Endothelial cell of umbilical vein (primary cell): Measurements from ENCODE around the gene ATG5. TPM values are rescaled to one million over a fixed set of nuclear protein-coding genes. Genes with fewer than 3 reads are reported as not detected.

Source experiments
- Bru-seq: library from RNA; stranded (reverse); fragments of 400-500 nt; gene quantifications from one replicate; lab custom pipeline; 2021; lab: Mats Ljungman, UMichigan
- BruChase-seq, 2 experiments: library from RNA; stranded (reverse); fragments of 400-500 nt; gene quantifications; one replicate each; lab custom pipeline; 2021; lab: Mats Ljungman, UMichigan
- BruUV-seq: library from RNA; stranded (reverse); fragments of 400-500 nt; replicated peaks from 2 replicates; lab custom pipeline; 2021; lab: Mats Ljungman, UMichigan
- CTCF ChIA-PET: fragments of 300-600, 350-600 bp; sonication (Branson Sonifier 250); formaldehyde crosslinking; loops from one replicate; lab custom pipeline; 2021; ENCODE audit warnings: antibody characterized with exemption, inconsistent platforms; lab: Charles Lee
- POLR2A ChIA-PET: fragments of 300-600, 350-600 bp; sonication (Branson Sonifier 250); formaldehyde crosslinking; loops from one replicate; lab custom pipeline; 2021; ENCODE audit warnings: antibody characterized with exemption, inconsistent platforms; lab: Charles Lee
- DNase-seq: peaks from one replicate; pipeline ENCODE4 v3.0.0-alpha.2; 2011; ENCODE audit warnings: low read depth, low spot score
- FAIRE-seq: peaks from 2 replicates; lab custom pipeline; 2011; peaks lifted over from hg19 to GRCh38; lab: Jason Lieb, UNC
- H2AFZ ChIP-seq: 2 replicates; pipeline ENCODE4 v1.6.0; 2012; ENCODE audit warnings: low read depth, low read length, control low read depth, inconsistent platforms
- H3K27ac ChIP-seq: 2 replicates; pipeline ENCODE4 v1.5.1; 2011; ENCODE audit warnings: low read depth, mild to moderate bottlenecking, control low read depth, low read length, moderate library complexity; ENCODE audit not compliant: insufficient read depth
- H3K27me3 ChIP-seq, 2 experiments: 2 replicates each; pipeline versions ENCODE4 v1.6.0 to v1.6.1; 2011; ENCODE audit warnings: low read length in 2 of 2, mixed read lengths in 1 of 2; ENCODE audit not compliant: control insufficient read depth in 2 of 2, insufficient read depth in 2 of 2
- H3K36me3 ChIP-seq, 2 experiments: 2 replicates in 1 of 2; 3 replicates in 1 of 2; pipeline ENCODE4 v1.5.1; 2011; ENCODE audit warnings: low read length in 2 of 2, mild to moderate bottlenecking in 1 of 2, moderate library complexity in 1 of 2; ENCODE audit not compliant: control insufficient read depth in 2 of 2, insufficient read depth in 2 of 2; ENCODE audit errors: extremely low read depth in 1 of 2
- H3K4me1 ChIP-seq: 3 replicates; pipeline ENCODE4 v1.5.1; 2011; ENCODE audit warnings: mild to moderate bottlenecking, low read length; ENCODE audit not compliant: control insufficient read depth, insufficient read depth; ENCODE audit errors: extremely low read depth
- H3K4me2 ChIP-seq: 2 replicates; pipeline ENCODE4 v1.6.1; 2011; ENCODE audit warnings: low read length, control low read depth, mixed read lengths; ENCODE audit not compliant: insufficient read depth
- H3K4me3 ChIP-seq, 3 experiments: fragments of 200-600 bp in 1 of 3; sonication (generic), shearing (Covaris generic) in 1 of 3; replicated peaks in 1 of 3; 2 replicates each; pipeline ENCODE4 v1.5.1; 2011 to 2016; ENCODE audit warnings: control low read depth in 3 of 3, low read length in 3 of 3, mild to moderate bottlenecking in 2 of 3, inconsistent platforms in 1 of 3, low read depth in 1 of 3, moderate library complexity in 1 of 3; ENCODE audit not compliant: insufficient read depth in 1 of 3
- H3K79me2 ChIP-seq: 2 replicates; pipeline ENCODE4 v1.6.0; 2012; ENCODE audit warnings: low read length, inconsistent platforms; ENCODE audit not compliant: control insufficient read depth, insufficient read depth
- H3K9ac ChIP-seq: replicated peaks from 2 replicates; pipeline ENCODE3; 2011; ENCODE audit warnings: low read length, control low read depth; ENCODE audit not compliant: insufficient read depth; ENCODE audit errors: extremely low read depth
- H3K9me1 ChIP-seq: replicated peaks from 3 replicates; pipeline ENCODE4 v1.6.0; 2011; ENCODE audit warnings: mild to moderate bottlenecking, low read length; ENCODE audit not compliant: control insufficient read depth, insufficient read depth; ENCODE audit errors: extremely low read depth
- H3K9me3 ChIP-seq: replicated peaks from 2 replicates; pipeline ENCODE4 v1.5.1; 2012; ENCODE audit warnings: low read length, inconsistent platforms; ENCODE audit not compliant: control insufficient read depth, insufficient read depth
- H4K20me1 ChIP-seq: replicated peaks from 2 replicates; pipeline ENCODE3; 2011; ENCODE audit warnings: mild to moderate bottlenecking, low read length; ENCODE audit not compliant: control insufficient read depth, insufficient read depth; ENCODE audit errors: extremely low read depth
- CTCF ChIP-seq, 2 donors: IDR thresholded peaks; 1 replicate in 1 of 2; 2 replicates in 1 of 2; pipeline ENCODE4 v1.5.1; 2011; ENCODE audit warnings: low read length in 2 of 2, mild to moderate bottlenecking in 2 of 2, moderate library complexity in 2 of 2, control low read depth in 1 of 2, inconsistent platforms in 1 of 2, low read depth in 1 of 2; ENCODE audit not compliant: insufficient read depth in 1 of 2; ENCODE audit errors: extremely low read depth in 1 of 2
- EZH2 ChIP-seq: IDR thresholded peaks from 2 replicates; pipeline ENCODE4 v1.6.1; 2012; ENCODE audit warnings: borderline replicate concordance, low read depth, mild to moderate bottlenecking, moderate library complexity, low read length, inconsistent platforms; ENCODE audit not compliant: severe bottlenecking
- FOS ChIP-seq: IDR thresholded peaks from 2 replicates; pipeline ENCODE4 v1.6.1; 2011; ENCODE audit warnings: mild to moderate bottlenecking, low read length, moderate library complexity, borderline replicate concordance; ENCODE audit not compliant: insufficient read depth
- GATA2 ChIP-seq: IDR thresholded peaks from 2 replicates; pipeline ENCODE4 v1.7.0; 2011; ENCODE audit warnings: low read depth, mild to moderate bottlenecking, moderate library complexity, mixed read lengths, low read length; ENCODE audit not compliant: insufficient read length, insufficient read depth
- JUN ChIP-seq: IDR thresholded peaks from 2 replicates; pipeline ENCODE4 v1.6.1; 2011; ENCODE audit warnings: borderline replicate concordance, low read depth; ENCODE audit not compliant: insufficient read length, insufficient read depth
- MYC ChIP-seq: IDR thresholded peaks from one replicate; pipeline ENCODE4 v1.6.1; 2011; ENCODE audit warnings: mild to moderate bottlenecking, low read depth, low read length
- POLR2A ChIP-seq: IDR thresholded peaks from 2 replicates; pipeline ENCODE4 v1.6.1; 2012; ENCODE audit warnings: low read depth, mild to moderate bottlenecking, control low read depth, low read length
- POLR2AphosphoS5 ChIP-seq: IDR thresholded peaks from 2 replicates; pipeline ENCODE4 v1.6.1; 2012; ENCODE audit warnings: low read depth, mild to moderate bottlenecking, control low read depth, low read length, moderate library complexity; ENCODE audit not compliant: insufficient read depth
- dilution Hi-C: fragments of 300-500 bp; cut with MboI; formaldehyde crosslinking; loops from one replicate; pipeline ENCODE4 v1.15.0; 2019; ENCODE audit warnings: low sequenced_read_pairs; ENCODE audit not compliant: extremely low pct_ligation_motif_present
- intact Hi-C: fragments of 100-400 bp; cut with micrococcal nuclease; formaldehyde crosslinking; loops from one replicate; pipeline ENCODE4 v1.10.0; 2022
- long read RNA-seq: library from polyadenylated mRNA; stranded (forward); transcript quantifications from one replicate; pipeline ENCODE4 v2.0.0, GENCODE V29; 2021
- polyA minus RNA-seq, 3 experiments: library from RNA; depleted of rRNA, polyadenylated mRNA; stranded (reverse); fragments of >200 nt; gene quantifications; 1 replicate in 1 of 3; 2 replicates in 2 of 3; pipeline ENCODE4 v1.2.3, GENCODE V29; 2011
- polyA plus RNA-seq, 4 experiments: library from polyadenylated mRNA; depleted of rRNA in 3 of 4; stranded (reverse) in 3 of 4; unstranded in 1 of 4; fragments of >200 nt; gene quantifications; 2 replicates each; pipeline versions ENCODE4 v1.2.1 to v1.2.3, GENCODE V29; 2011 to 2012; ENCODE audit warnings: missing spikeins in 1 of 4
- total RNA-seq: library from RNA; stranded (reverse); gene quantifications from 2 replicates; pipeline ENCODE4 v1.2.3, GENCODE V29; 2021
- TF ChIP-seq, protein P1 (sequence below): IDR thresholded peaks from 2 replicates; pipeline ENCODE4 v1.6.1; 2011; ENCODE audit not compliant: insufficient read depth, insufficient read length

Gene ATG5
- 32.8 and 35.9 TPM in 2 replicates for total RNA-seq
- 10.0 and 14.1 TPM in 2 replicates for polyA plus RNA-seq
- 18.2 and 20.5 TPM in 2 replicates for polyA plus RNA-seq (2011; cell fraction: cytosol; rRNA removed)
- 19.4 and 23.9 TPM in 2 replicates for polyA plus RNA-seq (2011; cell fraction: nucleus; rRNA removed)
- 26.7 and 32.4 TPM in 2 replicates for polyA plus RNA-seq (2012)
- polyA minus RNA-seq: 11.2 and 19.2 TPM in 2 replicates
- polyA minus RNA-seq (2011; cell fraction: cytosol; rRNA and poly(A)+ RNA removed): 9.8 TPM
- 38.9 and 49.1 TPM in 2 replicates for polyA minus RNA-seq (2011; cell fraction: nucleus; rRNA and poly(A)+ RNA removed)
- Bru-seq, nascent RNA: percentile 79 among the genes with signal in this experiment
- BruChase-seq, experiment 1, labeled RNA remaining after a 6-hour chase: percentile 53 among the genes with signal in this experiment
- percentile 56 among the genes with signal in this experiment for BruChase-seq, experiment 2, labeled RNA remaining after a 2-hour chase
- long read RNA-seq, transcript ATG5-208 (7 exons, 3,035 nt): minor isoform, 27 of 107 reads
- long read RNA-seq, transcript ATG5-204 (8 exons, 3,216 nt): major isoform, 60 of 107 reads
- long read RNA-seq, partial matches to known transcripts: 1 of 107 reads
- long read RNA-seq, other reads (novel, unspliced or antisense): 17 of 107 reads

GRCh38 chr6:106325336-106326178 is at the start of gene ATG5:
Gene ATG5 (minus strand): TSS chr6:106325760. CDS start chr6:106316208, 9,552 bp downstream.
- peak; percentile 81 for TF ChIP-seq JUN
- TF ChIP-seq, protein P1, sequence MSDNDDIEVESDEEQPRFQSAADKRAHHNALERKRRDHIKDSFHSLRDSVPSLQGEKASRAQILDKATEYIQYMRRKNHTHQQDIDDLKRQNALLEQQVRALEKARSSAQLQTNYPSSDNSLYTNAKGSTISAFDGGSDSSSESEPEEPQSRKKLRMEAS: peak; percentile 98
- TF ChIP-seq POLR2A: peak; percentile 79
- no peak for TF ChIP-seq EZH2
- TF ChIP-seq MYC: peak; percentile 66
- TF ChIP-seq CTCF (IDR thresholded peaks at IDR 0.05; ENCODE audit: extremely low read depth in 1 of 2, insufficient read depth in 1 of 2, low read depth in 1 of 2, low read length in 2 of 2): no peak
- no peak for TF ChIP-seq GATA2
- peak; percentile 88 for TF ChIP-seq POLR2AphosphoS5
- peak; percentile 61 for TF ChIP-seq FOS
- no peaks in the 10 kb centered on the region for H3K36me3 ChIP-seq
- peaks cover 46% of the 10 kb centered on the region for H3K79me2 ChIP-seq
- H3K9me3 ChIP-seq: no peaks in the 10 kb centered on the region
- FAIRE-seq: peak; percentile 99
- H4K20me1 ChIP-seq: no peaks in the 10 kb centered on the region
- CTCF ChIA-PET: interaction anchor here (0.8 to 5.3 kb wide), 8 partner anchors 10 to 894 kb away, joined by 3 to 31 read pairs (median 5); no protein-coding TSS in a partner anchor
- DNase-seq: peak; percentile 99
- H3K27me3 ChIP-seq: peaks cover 2 to 13% of the 10 kb centered on the region in 2 experiments
- TSS peak; percentile 100 for BruUV-seq
- H2AFZ ChIP-seq: peak within 1 kb of the TSS; percentile 92
- POLR2A ChIA-PET: interaction anchor here (1.0 to 1.2 kb wide), 2 partner anchors 14 to 187 kb away, joined by 3 to 4 read pairs; no protein-coding TSS in a partner anchor
- H3K9me1 ChIP-seq: no peaks in the 10 kb centered on the region
- H3K4me1 ChIP-seq: peaks cover 6% of the 10 kb centered on the region
- peak within 1 kb of the TSS; percentile 81 to 93 (median 84) for H3K4me3 ChIP-seq
- H3K9ac ChIP-seq: peak within 1 kb of the TSS; percentile 88
- H3K4me2 ChIP-seq: peak within 1 kb of the TSS; percentile 86
- H3K27ac ChIP-seq: peak within 1 kb of the TSS; percentile 77
- dilution Hi-C loops: no loop called here
- intact Hi-C loops: loop anchor here (1.0 to 2.0 kb wide), 2 partner anchors 15 to 221 kb away; no protein-coding TSS in a partner anchor
